SIG-M5 (cell line): ENCODE data around the gene MLLT3.

ENCODE experiments used
- DNase-seq: peaks from one replicate; lab custom pipeline; 2025; lab: John Stamatoyannopoulos, UW

Gene MLLT3

DNA sequence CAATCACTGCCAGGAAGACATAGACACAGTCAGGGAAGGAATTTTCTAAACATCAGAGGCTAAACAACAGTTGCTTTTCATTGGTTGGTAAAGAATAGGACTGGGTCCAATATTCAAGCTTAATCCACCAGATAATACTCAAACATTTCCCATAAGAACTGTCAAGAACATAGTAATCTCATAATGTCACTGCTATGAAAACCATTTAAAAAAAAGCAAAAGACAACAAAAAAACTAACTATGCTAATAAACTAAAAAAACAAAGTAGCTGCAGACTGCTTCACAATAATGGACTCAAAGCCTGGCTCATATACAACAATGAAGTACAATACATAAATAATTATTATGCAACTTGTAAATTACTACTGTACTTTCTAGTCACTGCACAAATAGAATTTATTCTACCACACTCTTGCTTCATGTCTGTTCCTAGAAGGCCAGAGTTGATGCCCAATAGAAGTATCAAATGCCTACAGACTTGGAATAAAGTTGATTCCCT is 148.7 kb downstream of the MLLT3 start:
- no peak for DNase-seq

- no peak for DNase-seq
Measured at GRCh38 chr9:20472342-20473045, 149.8 kb downstream of the MLLT3 start.

DNA sequence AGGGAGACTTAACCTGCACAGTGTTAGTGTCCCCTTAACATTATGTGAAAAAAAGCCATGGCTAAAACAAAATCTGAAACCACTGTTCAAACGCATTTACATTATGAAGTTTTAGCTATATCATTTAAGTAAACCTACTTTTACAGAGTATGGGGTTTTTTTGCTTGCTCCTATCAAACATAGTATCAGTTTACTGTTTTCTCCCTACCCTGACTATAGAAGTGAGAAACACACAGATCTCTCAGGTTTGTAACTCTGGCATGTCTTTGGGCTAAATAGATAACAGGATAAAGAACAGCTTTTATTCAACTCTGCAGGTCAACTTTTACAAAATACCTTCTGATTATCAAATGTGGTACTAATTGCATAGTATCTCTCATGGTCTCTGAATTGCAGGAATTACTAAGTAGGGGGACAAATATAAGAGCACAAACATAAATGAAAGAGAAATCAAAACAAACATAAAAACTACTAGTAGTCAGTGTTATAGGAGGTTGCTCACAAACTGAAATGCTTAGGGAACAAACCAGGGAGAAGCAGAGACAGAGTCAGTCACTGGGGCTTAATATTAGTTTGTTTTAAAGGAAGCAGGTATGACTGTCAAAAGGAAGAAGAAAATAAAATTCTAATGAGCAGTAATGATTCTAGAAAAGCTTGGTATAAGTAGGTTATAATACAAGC is 155.8 kb downstream of the MLLT3 start:
- no peak for DNase-seq

DNA sequence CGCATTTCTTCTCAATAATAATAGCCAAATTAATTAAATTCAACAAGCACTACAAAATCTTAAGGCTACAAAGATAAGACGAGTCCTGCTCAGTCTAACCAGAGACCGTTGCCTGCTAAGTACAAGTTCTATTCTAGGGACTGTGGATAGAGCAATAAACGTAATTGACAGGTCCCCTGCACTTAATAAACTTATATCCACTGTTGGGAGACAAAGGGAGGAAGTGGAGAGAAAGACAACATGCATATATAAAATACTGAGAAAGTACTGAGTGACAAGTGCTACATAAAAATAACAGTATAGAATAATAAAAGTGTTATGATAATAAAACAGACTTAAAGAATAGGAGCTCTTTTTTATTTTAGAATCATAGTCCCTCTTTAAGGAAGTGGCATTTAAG is 158.1 kb downstream of the MLLT3 start:
- no peak for DNase-seq

DNA sequence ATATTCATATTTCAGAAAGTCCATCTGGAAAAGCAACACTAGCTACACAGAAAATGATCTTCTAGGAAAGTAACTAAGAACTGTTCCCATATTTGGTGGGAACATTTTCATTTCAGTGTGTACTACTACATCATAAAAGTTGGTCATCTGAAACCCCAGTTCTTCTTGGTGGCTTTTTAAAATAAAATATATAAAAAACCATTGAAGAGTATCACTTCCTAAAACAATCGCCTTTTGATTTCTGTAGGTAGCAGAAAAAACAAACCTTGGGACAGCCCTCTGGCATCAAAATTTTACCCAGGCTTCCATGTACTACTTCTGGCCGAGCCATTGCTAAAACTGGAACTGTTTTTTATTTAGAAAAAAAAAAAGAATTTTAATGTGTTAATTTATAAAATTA is 158.5 kb downstream of the MLLT3 start:
- DNase-seq = no peak

GRCh38 chr9:20462410-20462809 is 159.9 kb downstream of the MLLT3 start:
- DNase-seq = no peak

GRCh38 chr9:20447291-20447690 is 175.0 kb downstream of the MLLT3 start:
- no peak for DNase-seq

GRCh38 chr9:20446248-20446647 is 176.1 kb downstream of the MLLT3 start:
- no peak for DNase-seq

- DNase-seq = no peak
Measured at GRCh38 chr9:20442461-20443319, 179.6 kb downstream of the MLLT3 start.

DNA sequence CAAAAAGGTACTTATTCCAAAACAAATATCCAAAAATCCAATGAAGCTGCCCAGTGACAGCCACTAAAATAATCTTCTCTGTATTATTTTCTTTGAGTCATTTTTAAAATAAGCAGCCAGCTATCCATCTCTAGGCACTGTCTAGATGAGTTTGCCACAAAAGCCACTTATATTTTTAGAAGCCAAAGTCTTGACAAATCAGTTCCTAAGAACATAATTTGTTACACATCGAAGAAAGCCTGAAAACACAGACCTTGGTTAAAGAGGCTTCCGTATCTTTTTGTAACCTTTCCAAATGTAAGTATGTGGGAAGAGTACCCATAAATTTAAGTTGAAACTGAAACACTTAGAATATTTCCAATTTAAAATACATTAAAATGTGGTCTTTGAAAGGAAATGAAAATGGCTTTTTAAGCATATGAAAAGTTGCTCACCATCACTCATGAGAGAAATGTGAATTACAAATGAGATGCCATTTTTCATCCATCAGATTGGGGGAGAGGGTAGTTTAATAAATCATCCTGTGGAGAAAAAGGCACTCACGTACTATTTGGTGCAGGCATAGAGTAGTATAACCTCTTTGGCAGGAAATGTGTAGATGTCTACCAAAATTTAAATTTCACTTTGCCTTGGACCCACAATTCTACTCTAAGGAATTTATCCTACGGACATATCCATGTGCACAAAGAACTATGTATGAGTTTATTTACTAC is 180.4 kb downstream of the MLLT3 start:
- no peak for DNase-seq

DNA sequence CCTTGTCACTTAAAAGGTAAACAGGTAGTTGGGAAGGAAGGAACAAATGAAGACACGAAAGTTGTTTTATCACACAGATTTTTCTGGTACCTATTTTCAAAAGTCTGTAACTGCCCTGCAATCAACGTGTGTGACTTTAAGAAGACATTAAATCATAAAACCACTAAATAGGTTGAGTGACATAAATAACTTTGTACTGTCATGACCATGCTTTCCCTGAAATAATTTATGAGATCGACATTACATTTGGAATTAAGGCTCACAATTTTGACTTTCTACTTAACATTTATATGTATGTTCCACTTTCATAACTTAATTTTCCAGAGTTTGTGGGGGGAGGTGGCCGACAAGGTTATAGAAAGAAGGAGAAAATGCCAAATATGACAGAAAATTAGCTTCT is 181.1 kb downstream of the MLLT3 start:
- DNase-seq = no peak

GRCh38 chr9:20437476-20437875 is 184.8 kb downstream of the MLLT3 start:
- DNase-seq = no peak

DNA sequence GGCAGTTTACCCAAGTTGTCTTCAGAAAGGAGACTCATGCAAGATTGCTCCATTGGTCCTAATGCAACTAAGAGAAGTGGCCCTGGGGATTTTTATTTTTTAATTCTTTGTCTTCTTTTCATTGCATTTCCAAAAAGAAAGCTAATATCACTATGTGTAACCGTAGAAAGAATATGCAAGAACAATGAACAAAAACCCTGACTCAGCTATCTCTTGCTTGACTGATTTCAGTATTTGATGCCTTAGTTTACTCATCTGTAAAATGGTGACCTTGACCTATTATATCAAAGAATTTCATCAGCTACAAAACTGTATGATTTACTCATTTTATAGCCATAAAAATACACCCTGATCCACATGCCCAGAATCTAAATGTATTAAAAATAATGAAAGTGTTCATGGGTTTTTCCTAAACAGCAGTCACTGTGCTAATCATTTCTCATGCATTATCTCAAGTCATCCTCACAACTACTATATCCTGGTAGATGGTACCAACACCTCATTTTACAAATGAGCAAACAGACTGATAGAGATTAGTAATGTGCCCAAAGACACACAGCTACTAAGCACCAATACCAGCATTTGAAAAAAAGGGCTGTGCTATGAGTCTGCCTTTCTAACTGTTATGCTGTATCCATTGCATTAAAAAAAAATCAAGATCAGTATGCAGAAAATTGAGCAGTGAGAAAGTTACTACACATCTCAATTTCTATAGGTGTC is 185.7 kb downstream of the MLLT3 start:
- DNase-seq = no peak

GRCh38 chr9:20428976-20429375 is 193.3 kb downstream of the MLLT3 start:
- DNase-seq = no peak

DNA sequence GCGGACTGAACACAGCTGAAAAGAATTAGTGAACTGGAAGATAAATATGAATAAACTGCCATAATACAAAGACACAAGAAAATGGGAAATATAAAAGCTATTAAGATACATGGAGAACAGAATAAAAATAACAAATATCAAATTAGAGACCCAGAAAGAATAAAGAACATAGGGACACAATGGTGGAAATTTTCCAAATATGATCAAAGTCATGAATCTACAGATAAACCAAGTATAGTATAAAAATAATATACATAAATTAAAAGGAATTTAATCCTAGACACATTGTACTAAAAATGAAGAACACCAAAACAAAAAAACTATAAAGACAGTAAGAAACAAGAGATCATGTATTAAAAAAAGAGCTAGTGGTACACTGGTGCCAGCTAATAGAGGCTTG is 194.9 kb downstream of the MLLT3 start:
- DNase-seq = no peak

DNA sequence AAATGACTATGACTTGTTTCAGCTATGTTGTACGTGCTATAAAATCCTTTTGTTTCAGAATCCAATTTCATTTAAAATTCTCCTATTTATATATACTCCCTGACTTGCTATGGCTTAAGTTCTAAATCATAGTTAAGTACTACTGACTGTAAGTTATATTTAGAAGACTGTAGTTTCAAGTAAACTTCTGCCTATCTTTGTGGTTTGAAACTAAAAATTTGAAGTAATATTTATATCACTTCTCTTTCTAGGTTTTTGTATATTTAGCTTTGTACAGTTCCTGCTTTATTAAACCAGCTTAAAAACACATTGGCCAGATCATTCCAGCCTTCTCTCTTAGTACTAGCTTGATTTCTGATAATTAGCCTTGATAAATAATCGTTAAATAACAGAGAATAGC is 196.3 kb downstream of the MLLT3 start:
- DNase-seq = no peak

DNA sequence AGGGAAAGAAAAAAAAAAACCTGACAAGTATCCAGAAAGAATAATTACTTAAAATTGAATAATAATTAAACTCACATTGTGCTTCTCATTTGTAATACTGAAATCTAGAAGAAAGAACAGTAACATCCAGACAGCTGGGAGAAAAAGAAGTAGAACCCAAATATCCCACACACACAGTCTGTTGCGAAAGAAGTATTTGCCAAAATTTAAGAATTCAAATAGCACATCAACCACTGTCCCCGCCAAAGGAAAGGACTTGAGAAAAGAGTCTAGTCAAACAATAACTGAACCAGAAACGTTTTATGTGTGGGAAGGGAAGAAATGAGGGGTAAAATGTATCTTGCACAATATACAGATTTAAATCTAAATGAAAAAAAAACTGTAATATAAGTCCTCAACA is 202.8 kb downstream of the MLLT3 start:
- DNase-seq = no peak

- no peak for DNase-seq
Measured at GRCh38 chr9:20418485-20418884, 203.8 kb downstream of the MLLT3 start.

- no peak for DNase-seq
Measured at GRCh38 chr9:20417373-20418080, 204.8 kb downstream of the MLLT3 start.

GRCh38 chr9:20414150-20414549 is 208.1 kb downstream of the MLLT3 start:
- DNase-seq = no peak
